GM12873 (cell line): ENCODE measurements around the gene ADAMTS12.

Experiments
- CTCF ChIP-seq: IDR thresholded peaks from 2 replicates; pipeline ENCODE4 v1.5.1; 2012; ENCODE audit warnings: low read depth, mild to moderate bottlenecking, moderate library complexity, low read length, control low read depth; ENCODE audit not compliant: insufficient read depth; ENCODE audit errors: missing control alignments

Gene ADAMTS12

GRCh38 chr5:33671700-33672291, 220.0 kb downstream of the ADAMTS12 start:
- TF ChIP-seq CTCF = no peak

- no peak for TF ChIP-seq CTCF
These were observed 228.9 kb downstream of the ADAMTS12 start for GRCh38 chr5:33662722-33663427.

- no peak for TF ChIP-seq CTCF
These were observed 232.1 kb downstream of the ADAMTS12 start for GRCh38 chr5:33659526-33660169.

- no peak for TF ChIP-seq CTCF
These were observed 233.9 kb downstream of the ADAMTS12 start for GRCh38 chr5:33657804-33658440.

GRCh38 chr5:33657176-33657575, 234.6 kb downstream of the ADAMTS12 start:
- no peak for TF ChIP-seq CTCF

GRCh38 chr5:33650911-33651310, 240.9 kb downstream of the ADAMTS12 start:
- TF ChIP-seq CTCF = no peak
